ENCODE measurements around the gene NDST1.

The NDST1 gene

DNA sequence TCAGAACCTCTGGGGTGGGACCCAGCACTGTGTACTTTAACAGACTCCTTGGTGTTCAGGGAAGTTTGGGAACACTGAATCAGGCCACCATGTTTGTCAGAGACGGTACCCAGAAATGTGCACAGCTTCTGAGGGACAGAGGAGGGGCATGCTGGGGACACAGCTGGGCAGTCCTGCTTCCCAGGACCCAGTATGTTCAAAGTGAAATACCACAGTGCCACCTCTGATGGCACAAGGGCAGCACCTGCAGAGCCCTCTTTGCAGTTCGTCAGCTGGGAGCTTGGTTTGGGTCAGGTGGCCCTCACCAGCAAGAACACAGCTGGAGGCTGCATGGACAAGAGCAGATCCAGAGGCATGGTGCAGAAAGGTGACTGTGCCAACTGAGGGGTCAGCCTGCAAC is 51.2 kb downstream of the NDST1 start:
- DNase-seq (no peak), ATAC-seq (ENCODE audit: insufficient read depth, low read depth) (no peak)
- Histone ChIP-seq H3K27ac (ENCODE audit: low read length) (no peak overlapping the region), H3K36me3 (ENCODE audit: insufficient read depth, low read length) (no peaks in the 10 kb centered on the region), H2AFZ (ENCODE audit: low read depth, low read length) (no peak overlapping the region), H3K9me3 (ENCODE audit: insufficient read depth, low read length, severe bottlenecking) (no peaks in the 10 kb centered on the region), H3K4me2 (ENCODE audit: insufficient read depth, low read length) (no peak overlapping the region), H3K27me3 (ENCODE audit: insufficient read depth, low read length, poor library complexity) (no peaks in the 10 kb centered on the region), H3K4me1 (ENCODE audit: insufficient read depth, low read length) (no peaks in the 10 kb centered on the region), H3K4me3 (ENCODE audit: low read depth in 1 of 2, low read length in 2 of 2) (no peak overlapping the region), H4K20me1 (ENCODE audit: insufficient read depth, low read length) (no peaks in the 10 kb centered on the region), H3K9ac (ENCODE audit: low read depth, low read length) (no peak overlapping the region), H3K79me2 (ENCODE audit: insufficient read depth, low read length) (no peaks in the 10 kb centered on the region)
- TF ChIP-seq EZH2 (IDR thresholded peaks at IDR 0.05; ENCODE audit: borderline replicate concordance, low read depth, low read length, severe bottlenecking) = no peak
- TF ChIP-seq, protein P1, sequence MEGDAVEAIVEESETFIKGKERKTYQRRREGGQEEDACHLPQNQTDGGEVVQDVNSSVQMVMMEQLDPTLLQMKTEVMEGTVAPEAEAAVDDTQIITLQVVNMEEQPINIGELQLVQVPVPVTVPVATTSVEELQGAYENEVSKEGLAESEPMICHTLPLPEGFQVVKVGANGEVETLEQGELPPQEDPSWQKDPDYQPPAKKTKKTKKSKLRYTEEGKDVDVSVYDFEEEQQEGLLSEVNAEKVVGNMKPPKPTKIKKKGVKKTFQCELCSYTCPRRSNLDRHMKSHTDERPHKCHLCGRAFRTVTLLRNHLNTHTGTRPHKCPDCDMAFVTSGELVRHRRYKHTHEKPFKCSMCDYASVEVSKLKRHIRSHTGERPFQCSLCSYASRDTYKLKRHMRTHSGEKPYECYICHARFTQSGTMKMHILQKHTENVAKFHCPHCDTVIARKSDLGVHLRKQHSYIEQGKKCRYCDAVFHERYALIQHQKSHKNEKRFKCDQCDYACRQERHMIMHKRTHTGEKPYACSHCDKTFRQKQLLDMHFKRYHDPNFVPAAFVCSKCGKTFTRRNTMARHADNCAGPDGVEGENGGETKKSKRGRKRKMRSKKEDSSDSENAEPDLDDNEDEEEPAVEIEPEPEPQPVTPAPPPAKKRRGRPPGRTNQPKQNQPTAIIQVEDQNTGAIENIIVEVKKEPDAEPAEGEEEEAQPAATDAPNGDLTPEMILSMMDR (IDR thresholded peaks at IDR 0.05; ENCODE audit: borderline replicate concordance, extremely low read depth, low read length, poor library complexity, severe bottlenecking) = no peak

GRCh38 chr5:150559701-150560100 is 51.8 kb downstream of the NDST1 start:
- H3K27me3 ChIP-seq (ENCODE audit: insufficient read depth, low read length, poor library complexity) = no peaks in the 10 kb centered on the region
- H3K79me2 ChIP-seq (ENCODE audit: insufficient read depth, low read length) = no peaks in the 10 kb centered on the region
- H3K9ac ChIP-seq (ENCODE audit: low read depth, low read length) = no peak overlapping the region
- ATAC-seq (ENCODE audit: insufficient read depth, low read depth) (no peak), DNase-seq (no peak)
- H3K27ac ChIP-seq (ENCODE audit: low read length) = no peak overlapping the region
- no peak overlapping the region for H2AFZ ChIP-seq (ENCODE audit: low read depth, low read length)
- no peaks in the 10 kb centered on the region for H4K20me1 ChIP-seq (ENCODE audit: insufficient read depth, low read length)
- H3K36me3 ChIP-seq (ENCODE audit: insufficient read depth, low read length) = no peaks in the 10 kb centered on the region
- TF ChIP-seq EZH2 (IDR thresholded peaks at IDR 0.05; ENCODE audit: borderline replicate concordance, low read depth, low read length, severe bottlenecking) = no peak
- TF ChIP-seq, protein P1 (IDR thresholded peaks at IDR 0.05; ENCODE audit: borderline replicate concordance, extremely low read depth, low read length, poor library complexity, severe bottlenecking) = no peak
- no peak overlapping the region for H3K4me2 ChIP-seq (ENCODE audit: insufficient read depth, low read length)
- no peaks in the 10 kb centered on the region for H3K4me1 ChIP-seq (ENCODE audit: insufficient read depth, low read length)
- H3K9me3 ChIP-seq (ENCODE audit: insufficient read depth, low read length, severe bottlenecking) = no peaks in the 10 kb centered on the region
- no peak overlapping the region for H3K4me3 ChIP-seq (ENCODE audit: low read depth in 1 of 2, low read length in 2 of 2)

DNA sequence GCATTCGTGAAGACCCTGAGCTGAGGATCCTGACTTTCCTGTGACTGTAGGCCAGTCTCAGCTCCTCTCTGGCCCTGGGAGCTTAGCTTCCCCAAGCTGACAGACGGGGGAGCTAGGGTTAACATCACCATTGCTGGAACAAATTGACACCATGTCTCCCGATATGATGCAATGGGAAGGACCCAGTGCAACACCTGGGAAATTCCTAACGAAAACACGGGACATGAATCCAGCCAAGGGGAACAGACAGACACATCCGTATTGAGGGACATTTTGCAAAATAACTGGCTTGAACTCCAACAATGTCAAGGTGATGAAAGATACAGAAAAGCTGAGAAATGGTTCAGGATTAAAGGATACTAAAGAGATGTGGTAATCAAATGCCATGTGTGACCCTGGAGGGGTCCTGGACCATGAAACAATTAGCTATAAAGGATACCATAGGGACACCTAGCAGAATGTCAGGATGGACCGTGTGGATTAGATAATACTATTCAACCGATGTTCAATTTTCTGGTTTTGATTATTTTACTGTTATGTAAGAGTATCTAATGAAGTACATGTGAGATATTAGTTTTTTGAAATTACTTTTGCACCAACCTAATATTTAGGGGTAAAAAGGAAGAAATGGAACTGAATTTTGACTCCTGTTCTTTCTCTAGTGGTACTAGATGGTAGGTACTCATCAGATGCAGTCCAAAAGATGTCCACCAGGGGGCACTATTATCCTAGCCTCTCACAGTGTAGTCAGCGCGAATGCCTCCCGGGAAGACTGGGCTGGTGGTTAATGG is 52.7 kb downstream of the NDST1 start:
- Histone ChIP-seq H3K9ac (ENCODE audit: low read depth, low read length) (no peak overlapping the region), H2AFZ (ENCODE audit: low read depth, low read length) (no peak overlapping the region), H3K4me1 (ENCODE audit: insufficient read depth, low read length) (no peaks in the 10 kb centered on the region), H3K36me3 (ENCODE audit: insufficient read depth, low read length) (no peaks in the 10 kb centered on the region), H3K9me3 (ENCODE audit: insufficient read depth, low read length, severe bottlenecking) (no peaks in the 10 kb centered on the region), H3K27me3 (ENCODE audit: insufficient read depth, low read length, poor library complexity) (no peaks in the 10 kb centered on the region), H3K79me2 (ENCODE audit: insufficient read depth, low read length) (no peaks in the 10 kb centered on the region), H4K20me1 (ENCODE audit: insufficient read depth, low read length) (no peaks in the 10 kb centered on the region), H3K4me3 (ENCODE audit: low read depth in 1 of 2, low read length in 2 of 2) (no peak overlapping the region), H3K27ac (ENCODE audit: low read length) (no peak overlapping the region), H3K4me2 (ENCODE audit: insufficient read depth, low read length) (no peak overlapping the region)
- DNase-seq (peak; percentile 84), ATAC-seq (ENCODE audit: insufficient read depth, low read depth) (peak; percentile 99)
- TF ChIP-seq EZH2 (IDR thresholded peaks at IDR 0.05; ENCODE audit: borderline replicate concordance, low read depth, low read length, severe bottlenecking) = no peak
- TF ChIP-seq, protein P1 (IDR thresholded peaks at IDR 0.05; ENCODE audit: borderline replicate concordance, extremely low read depth, low read length, poor library complexity, severe bottlenecking) = peak; percentile 88
